Activated CD8-positive, alpha-beta memory T cell treated with anti-CD3 and anti-CD28 coated beads, Interleukin-2, amount 10 ng/mL, durations not matched to agents 7 days and 5 days (primary cell): ENCODE results near the gene RTN3. TPM values are rescaled to one million over a fixed set of nuclear protein-coding genes. Genes with fewer than 3 reads are reported as not detected.

Source experiments
- ATAC-seq: fragments of 150-1000 bp; cut with Tn5 transposase; one replicate; pipeline ENCODE4 v1.10.0; 2021; ENCODE audit warnings: moderate library complexity
- CTCF ChIA-PET: fragments of 350-600 bp; sonication (Branson Sonifier 250); formaldehyde crosslinking; loops from one replicate; lab custom pipeline; 2021; ENCODE audit warnings: antibody characterized with exemption; lab: Charles Lee
- DNase-seq: peaks from one replicate; pipeline ENCODE4 v3.0.0-alpha.2; 2020
- H3K27ac Mint-ChIP-seq: one replicate; pipeline ENCODE4 v1.8.0; 2021; ENCODE audit warnings: mild to moderate bottlenecking, mixed read lengths
- H3K27me3 Mint-ChIP-seq: one replicate; pipeline ENCODE4 v1.8.0; 2021; ENCODE audit warnings: mixed read lengths
- H3K36me3 Mint-ChIP-seq: one replicate; pipeline ENCODE4 v1.8.0; 2021; ENCODE audit warnings: mild to moderate bottlenecking, mixed read lengths
- H3K4me1 Mint-ChIP-seq: one replicate; pipeline ENCODE4 v1.8.0; 2021; ENCODE audit warnings: mixed read lengths
- H3K4me3 Mint-ChIP-seq: one replicate; pipeline ENCODE4 v1.8.0; 2021; ENCODE audit warnings: mild to moderate bottlenecking, moderate library complexity, mixed read lengths
- H3K9me3 Mint-ChIP-seq: one replicate; pipeline ENCODE4 v1.8.0; 2022; ENCODE audit warnings: low read depth, mixed read lengths
- total RNA-seq, 2 experiments: library from RNA; stranded (reverse); gene quantifications; one replicate each; pipeline ENCODE4 v1.2.3, GENCODE V29; 2021

RTN3 gene
- total RNA-seq, 2 experiments from 2014 or later: 55.8 to 64.1 TPM

DNA sequence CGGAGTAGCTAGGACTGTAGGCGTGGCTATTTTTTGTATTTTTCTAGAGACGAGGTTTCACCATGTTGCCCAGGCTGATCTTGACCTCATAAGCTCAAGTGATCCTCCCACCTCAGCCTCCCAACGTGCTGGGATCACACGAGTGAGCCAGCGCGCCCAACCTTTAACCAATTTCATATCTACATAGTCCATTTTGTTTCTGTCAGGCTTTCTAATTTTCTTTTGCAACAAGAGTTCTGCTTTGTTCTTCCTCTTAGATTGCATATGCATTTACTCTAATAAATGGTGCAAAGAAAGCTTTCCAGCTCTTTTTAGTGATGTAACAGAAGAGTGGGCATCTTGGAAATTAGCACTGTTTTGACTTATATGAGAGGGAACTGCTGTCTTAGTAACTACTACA is 13.3 kb downstream of the RTN3 start:
- CTCF ChIA-PET: interaction anchor here (0.7 to 0.8 kb wide), 2 partner anchors 42 to 45 kb away, joined by 3 to 4 read pairs; no protein-coding TSS in a partner anchor
- no peak for DNase-seq
- H3K4me3 Mint-ChIP-seq: no peak overlapping the region
- ATAC-seq: no peak
- no peak overlapping the region for H3K27ac Mint-ChIP-seq
- peaks cover 2% of the 10 kb centered on the region for H3K4me1 Mint-ChIP-seq
- no peaks in the 10 kb centered on the region for H3K9me3 Mint-ChIP-seq
- H3K27me3 Mint-ChIP-seq: no peaks in the 10 kb centered on the region
- no peaks in the 10 kb centered on the region for H3K36me3 Mint-ChIP-seq

DNA sequence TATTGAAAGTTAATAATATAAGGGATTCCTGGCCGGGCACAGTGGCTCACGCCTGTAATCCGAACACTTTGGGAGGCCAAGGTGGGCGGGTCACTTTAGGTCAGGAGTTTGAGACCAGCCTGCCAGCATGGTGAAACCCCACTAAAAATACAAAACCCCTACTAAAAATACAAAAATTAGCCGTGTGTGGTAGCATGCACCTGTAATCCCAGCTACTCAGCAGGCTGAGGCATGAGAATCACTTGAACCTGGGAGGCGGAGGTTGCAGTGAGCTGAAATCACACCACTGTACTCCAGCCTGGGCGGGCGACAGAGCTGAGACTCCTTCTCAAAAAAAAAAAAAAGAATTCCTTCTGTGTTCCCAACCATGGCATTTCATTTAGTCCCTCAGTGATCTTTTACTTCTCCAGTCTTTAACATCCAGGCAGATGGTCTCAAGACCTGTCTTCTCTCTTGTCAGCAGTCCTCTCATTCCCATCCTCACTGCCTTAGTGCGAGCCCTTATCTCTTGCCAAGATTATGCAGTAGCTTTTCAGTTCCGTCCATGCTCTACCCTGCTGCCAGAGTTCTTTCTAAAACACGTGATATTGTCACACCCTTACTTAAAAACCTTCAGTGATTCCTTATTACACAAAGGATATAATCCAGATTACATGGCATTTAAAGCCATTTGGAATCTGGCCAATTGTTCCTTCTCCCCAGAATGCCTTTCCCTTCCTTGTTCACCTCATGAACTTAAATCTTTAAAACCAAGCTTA is 17.9 kb downstream of the RTN3 start:
- peaks cover 2% of the 10 kb centered on the region for H3K36me3 Mint-ChIP-seq
- H3K27ac Mint-ChIP-seq: no peak overlapping the region
- CTCF ChIA-PET: interaction anchor here (0.9 to 1.5 kb wide), 4 partner anchors 16 to 39 kb away, joined by 3 read pairs; no protein-coding TSS in a partner anchor
- H3K4me1 Mint-ChIP-seq: no peaks in the 10 kb centered on the region
- no peak overlapping the region for H3K4me3 Mint-ChIP-seq
- H3K9me3 Mint-ChIP-seq: no peaks in the 10 kb centered on the region
- H3K27me3 Mint-ChIP-seq: no peaks in the 10 kb centered on the region
- DNase-seq (no peak), ATAC-seq (no peak)

DNA sequence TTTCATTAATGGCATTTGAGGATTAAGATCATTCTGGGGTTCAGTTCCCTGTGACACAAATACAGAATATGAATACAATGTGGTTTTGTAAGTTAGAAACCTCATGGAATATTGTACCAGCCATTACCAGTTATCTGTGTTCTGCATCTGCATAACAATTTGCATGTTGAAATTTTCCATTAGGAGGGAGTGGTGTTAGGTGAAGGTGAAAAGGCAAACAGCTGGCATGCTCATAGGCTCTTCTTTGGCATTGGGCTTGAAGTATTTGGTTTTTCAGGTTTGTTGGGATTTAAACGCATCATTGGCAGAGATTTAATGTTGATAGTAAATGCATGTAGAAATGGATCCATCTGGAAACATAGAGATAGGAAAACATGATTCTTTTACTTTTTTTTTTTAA is 18.6 kb downstream of the RTN3 start:
- ATAC-seq: no peak
- H3K36me3 Mint-ChIP-seq: peaks cover 2% of the 10 kb centered on the region
- DNase-seq: no peak
- H3K4me3 Mint-ChIP-seq: no peak overlapping the region
- H3K4me1 Mint-ChIP-seq: no peaks in the 10 kb centered on the region
- CTCF ChIA-PET: interaction anchor here (1.1 kb wide), 1 partner anchor 39 kb away, joined by 3 read pairs; no protein-coding TSS in a partner anchor
- no peaks in the 10 kb centered on the region for H3K9me3 Mint-ChIP-seq
- no peak overlapping the region for H3K27ac Mint-ChIP-seq
- H3K27me3 Mint-ChIP-seq: no peaks in the 10 kb centered on the region

DNA sequence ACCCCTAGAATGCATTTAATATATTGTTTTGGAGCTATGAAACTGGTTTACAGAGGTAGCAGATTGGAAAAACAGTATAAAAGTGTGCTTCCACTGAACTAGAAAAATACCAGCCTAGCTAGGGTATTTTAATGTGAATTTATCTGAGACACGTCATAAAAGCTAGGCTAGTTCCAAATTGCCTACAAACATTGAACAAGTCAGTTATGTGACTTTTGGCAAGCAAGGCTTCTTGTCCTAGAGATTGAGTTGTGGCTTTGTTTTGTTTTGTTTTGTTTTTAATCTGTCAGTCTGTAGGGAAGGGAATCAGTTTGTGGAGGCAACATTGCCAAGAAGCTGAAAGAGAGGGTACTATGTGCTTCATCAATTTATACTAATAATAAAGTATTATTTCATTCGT is 24.2 kb downstream of the RTN3 start:
- DNase-seq (no peak), ATAC-seq (no peak)
- Mint-ChIP-seq H3K9me3 (no peaks in the 10 kb centered on the region), H3K4me3 (no peak overlapping the region), H3K27ac (no peak overlapping the region), H3K4me1 (no peaks in the 10 kb centered on the region), H3K27me3 (no peaks in the 10 kb centered on the region), H3K36me3 (peaks cover 2% of the 10 kb centered on the region)
- CTCF ChIA-PET: interaction anchor here (1.5 kb wide), 1 partner anchor 18 kb away, joined by 4 read pairs; no protein-coding TSS in a partner anchor

DNA sequence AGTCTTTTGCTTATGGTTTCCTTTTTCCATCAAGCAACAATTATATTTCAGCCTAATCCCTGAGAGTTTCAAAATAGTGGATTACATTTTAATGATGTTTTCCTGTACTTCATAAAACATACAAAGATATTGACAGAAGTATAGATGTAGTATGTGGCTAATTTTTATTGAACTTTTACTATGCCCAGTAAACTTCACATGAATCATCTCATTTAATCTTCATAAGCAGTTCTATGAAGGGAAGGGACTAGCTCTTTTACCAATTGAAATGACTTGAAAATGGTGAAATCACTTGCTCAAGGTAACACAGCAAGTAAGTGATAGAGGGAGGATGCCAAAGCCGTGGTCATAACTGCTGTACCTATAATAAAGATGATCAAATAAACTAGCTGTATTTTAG is 27.5 kb downstream of the RTN3 start:
- Mint-ChIP-seq H3K4me1 (no peaks in the 10 kb centered on the region), H3K4me3 (no peak overlapping the region), H3K36me3 (no peaks in the 10 kb centered on the region), H3K27me3 (no peaks in the 10 kb centered on the region), H3K27ac (no peak overlapping the region), H3K9me3 (no peaks in the 10 kb centered on the region)
- no peak for DNase-seq
- CTCF ChIA-PET: interaction anchor here (1.8 kb wide), 1 partner anchor 27 kb away, joined by 6 read pairs; the partner anchor contains the start of gene RTN3
- ATAC-seq: no peak

DNA sequence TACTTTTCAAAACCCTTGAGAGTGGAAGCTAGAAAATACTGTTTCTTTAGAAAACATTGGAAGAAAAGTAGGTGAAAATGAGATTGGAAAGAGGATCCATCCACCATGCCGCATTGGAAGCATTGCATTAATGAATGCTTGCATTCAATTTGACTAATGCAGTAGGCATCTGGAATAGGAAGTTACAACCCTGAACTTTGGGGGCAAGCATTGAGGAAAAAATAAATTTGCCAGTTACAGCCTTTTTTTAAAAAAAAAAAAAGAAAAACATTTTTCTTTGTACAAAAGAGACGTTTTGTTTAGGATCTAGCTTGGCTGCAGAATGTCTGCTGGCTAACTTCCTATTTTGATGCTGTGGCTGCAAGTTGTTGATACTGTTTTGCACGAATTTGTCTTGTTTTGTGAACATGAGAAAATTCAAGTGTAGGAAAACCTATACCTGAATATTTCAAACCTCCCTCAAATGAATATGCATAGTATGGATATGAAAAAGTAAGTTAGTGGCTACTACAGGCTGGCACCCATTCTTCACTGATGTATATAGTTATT is 28.1 kb downstream of the RTN3 start:
- no peaks in the 10 kb centered on the region for H3K27me3 Mint-ChIP-seq
- no peak overlapping the region for H3K4me3 Mint-ChIP-seq
- no peaks in the 10 kb centered on the region for H3K4me1 Mint-ChIP-seq
- DNase-seq (no peak), ATAC-seq (no peak)
- H3K9me3 Mint-ChIP-seq: no peaks in the 10 kb centered on the region
- H3K27ac Mint-ChIP-seq: no peak overlapping the region
- CTCF ChIA-PET: no interaction called here
- no peaks in the 10 kb centered on the region for H3K36me3 Mint-ChIP-seq

DNA sequence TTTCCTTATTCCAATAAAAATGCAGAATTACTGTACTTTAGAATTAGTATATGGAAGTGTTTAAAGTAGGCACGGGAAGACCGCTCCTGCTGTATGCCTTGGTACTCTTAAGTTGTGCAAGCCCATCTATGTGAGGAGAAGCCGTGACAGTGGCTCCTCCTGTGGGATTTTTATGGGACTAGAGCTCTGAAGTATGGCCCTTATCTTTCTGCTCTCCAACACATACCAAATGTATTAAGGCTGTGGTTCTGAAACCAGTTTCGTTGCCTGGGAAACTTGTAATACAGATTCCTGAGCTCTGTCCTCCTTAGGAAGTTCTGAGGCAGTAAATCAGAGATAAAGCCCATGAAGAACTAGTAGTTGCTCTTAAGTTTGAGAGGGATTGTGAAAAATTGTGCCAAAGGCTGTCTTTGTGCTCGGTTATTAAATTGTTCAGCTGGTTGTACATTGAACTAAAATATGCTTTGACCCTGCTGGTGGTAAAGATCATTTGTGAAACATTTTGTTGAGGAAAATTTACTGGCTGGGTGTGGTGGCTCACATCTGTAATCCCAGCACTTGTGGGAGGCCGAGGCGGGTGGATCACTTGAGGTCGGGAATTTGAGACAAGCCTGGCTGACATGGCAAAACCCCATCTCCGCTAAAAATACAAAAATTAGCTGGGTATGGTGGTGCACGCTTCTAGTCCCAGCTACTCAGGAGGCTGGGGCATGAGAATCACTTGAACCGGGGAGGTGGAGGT is 29.3 kb downstream of the RTN3 start:
- Mint-ChIP-seq H3K36me3 (no peaks in the 10 kb centered on the region), H3K27me3 (no peaks in the 10 kb centered on the region), H3K4me1 (no peaks in the 10 kb centered on the region), H3K27ac (no peak overlapping the region), H3K9me3 (no peaks in the 10 kb centered on the region), H3K4me3 (no peak overlapping the region)
- ATAC-seq (no peak), DNase-seq (no peak)
- CTCF ChIA-PET: no interaction called here

DNA sequence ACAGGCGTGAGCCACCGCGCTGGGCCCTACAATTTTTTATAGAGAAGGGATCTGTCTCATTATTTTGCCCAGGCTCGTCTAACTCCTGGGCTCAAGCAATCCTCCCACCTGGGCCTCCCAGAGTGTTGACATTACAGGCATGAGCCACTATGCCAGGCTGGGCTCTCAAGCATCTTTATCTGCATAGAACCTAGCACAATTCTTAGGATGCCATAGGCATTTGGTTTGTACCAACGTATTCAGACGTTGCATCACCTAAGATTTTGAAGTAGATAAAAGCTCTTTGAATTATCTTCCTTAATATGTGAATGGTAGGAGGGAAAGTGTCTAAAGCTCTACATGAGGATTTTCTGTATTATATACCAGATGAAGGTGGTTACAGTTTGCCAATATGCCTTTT is 30.5 kb downstream of the RTN3 start:
- CTCF ChIA-PET: interaction anchor here (1.1 kb wide), 1 partner anchor 232 kb away, joined by 4 read pairs; no protein-coding TSS in a partner anchor
- Mint-ChIP-seq H3K4me3 (no peak overlapping the region), H3K9me3 (no peaks in the 10 kb centered on the region), H3K4me1 (no peaks in the 10 kb centered on the region), H3K27ac (no peak overlapping the region), H3K36me3 (no peaks in the 10 kb centered on the region), H3K27me3 (no peaks in the 10 kb centered on the region)
- DNase-seq (no peak), ATAC-seq (no peak)

DNA sequence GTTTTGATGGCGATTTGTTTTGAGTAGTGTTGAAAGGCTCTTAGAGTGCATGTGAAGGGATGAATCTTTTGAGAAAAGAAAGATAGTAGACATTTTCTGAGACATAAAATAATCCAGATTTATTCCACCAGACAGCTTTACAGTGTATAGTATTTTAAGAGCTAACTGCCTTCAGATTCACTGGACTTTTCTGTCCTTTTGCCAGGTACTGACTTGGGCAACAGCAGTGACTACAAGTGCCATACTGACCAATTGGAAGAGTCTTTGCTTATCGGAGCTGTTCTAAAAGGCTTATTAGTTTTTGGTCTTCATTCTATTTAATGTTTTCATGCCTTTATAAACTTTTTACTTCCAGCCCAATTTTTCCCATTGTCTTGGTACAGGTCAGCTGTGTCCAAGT is 32.5 kb downstream of the RTN3 start:
- Mint-ChIP-seq H3K27me3 (no peaks in the 10 kb centered on the region), H3K36me3 (no peaks in the 10 kb centered on the region), H3K27ac (no peak overlapping the region), H3K4me3 (no peak overlapping the region), H3K9me3 (no peaks in the 10 kb centered on the region), H3K4me1 (no peaks in the 10 kb centered on the region)
- DNase-seq (no peak), ATAC-seq (no peak)
- CTCF ChIA-PET: interaction anchor here (1.3 kb wide), 1 partner anchor 13 kb away, joined by 4 read pairs; no protein-coding TSS in a partner anchor

DNA sequence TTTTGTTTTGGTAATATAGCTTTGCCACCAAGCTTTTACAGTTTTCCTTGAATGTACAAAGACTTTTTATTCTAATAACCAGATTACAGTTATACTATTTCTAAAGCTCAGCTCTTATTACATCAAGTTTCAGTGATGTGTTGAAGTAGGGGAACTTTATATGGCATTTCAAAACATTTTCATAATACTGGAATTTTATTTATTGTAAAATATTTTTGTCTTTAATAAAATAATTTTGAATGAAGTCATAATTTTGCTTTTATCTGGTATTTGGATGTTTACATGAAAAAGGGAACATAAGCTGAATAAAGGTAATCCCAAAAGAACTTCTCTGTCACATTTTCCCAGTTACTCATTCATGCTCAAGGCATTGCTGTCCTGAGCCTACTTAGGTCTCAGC is 34.7 kb downstream of the RTN3 start:
- Mint-ChIP-seq H3K4me3 (no peak overlapping the region), H3K27ac (no peak overlapping the region), H3K9me3 (no peaks in the 10 kb centered on the region), H3K36me3 (peaks cover 1% of the 10 kb centered on the region), H3K4me1 (no peaks in the 10 kb centered on the region), H3K27me3 (no peaks in the 10 kb centered on the region)
- CTCF ChIA-PET: interaction anchor here (0.6 to 1.7 kb wide), 5 partner anchors 15 to 536 kb away, joined by 3 to 8 read pairs (median 3); no protein-coding TSS in a partner anchor
- DNase-seq: no peak
- no peak for ATAC-seq

DNA sequence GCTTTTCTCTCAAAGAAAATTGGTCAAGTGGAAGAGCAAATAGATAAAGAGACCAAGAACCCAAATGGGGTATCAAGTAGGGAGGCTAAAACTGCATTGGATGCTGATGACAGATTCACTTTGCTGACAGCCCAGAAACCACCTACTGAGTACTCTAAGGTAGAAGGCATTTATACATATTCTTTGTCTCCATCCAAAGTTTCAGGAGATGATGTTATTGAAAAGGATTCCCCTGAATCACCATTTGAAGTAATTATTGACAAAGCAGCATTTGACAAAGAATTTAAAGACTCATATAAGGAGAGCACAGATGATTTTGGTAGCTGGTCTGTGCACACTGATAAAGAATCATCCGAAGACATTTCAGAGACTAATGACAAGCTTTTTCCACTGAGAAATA is 37.7 kb downstream of the RTN3 start:
- Mint-ChIP-seq H3K9me3 (no peaks in the 10 kb centered on the region), H3K4me3 (no peak overlapping the region), H3K4me1 (no peaks in the 10 kb centered on the region), H3K27ac (no peak overlapping the region), H3K36me3 (peaks cover 1% of the 10 kb centered on the region), H3K27me3 (no peaks in the 10 kb centered on the region)
- ATAC-seq (no peak), DNase-seq (no peak)
- CTCF ChIA-PET: no interaction called here

DNA sequence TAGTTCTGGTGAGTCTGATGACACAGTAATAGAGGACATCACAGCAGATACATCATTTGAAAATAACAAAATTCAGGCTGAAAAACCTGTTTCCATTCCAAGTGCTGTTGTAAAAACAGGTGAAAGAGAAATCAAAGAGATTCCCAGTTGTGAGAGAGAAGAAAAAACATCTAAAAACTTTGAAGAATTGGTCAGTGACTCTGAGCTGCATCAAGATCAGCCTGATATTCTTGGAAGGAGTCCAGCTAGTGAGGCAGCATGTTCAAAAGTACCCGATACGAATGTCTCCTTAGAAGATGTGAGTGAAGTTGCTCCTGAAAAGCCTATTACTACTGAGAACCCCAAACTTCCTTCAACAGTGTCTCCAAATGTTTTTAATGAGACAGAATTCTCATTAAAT is 38.7 kb downstream of the RTN3 start:
- no peak overlapping the region for H3K4me3 Mint-ChIP-seq

DNA sequence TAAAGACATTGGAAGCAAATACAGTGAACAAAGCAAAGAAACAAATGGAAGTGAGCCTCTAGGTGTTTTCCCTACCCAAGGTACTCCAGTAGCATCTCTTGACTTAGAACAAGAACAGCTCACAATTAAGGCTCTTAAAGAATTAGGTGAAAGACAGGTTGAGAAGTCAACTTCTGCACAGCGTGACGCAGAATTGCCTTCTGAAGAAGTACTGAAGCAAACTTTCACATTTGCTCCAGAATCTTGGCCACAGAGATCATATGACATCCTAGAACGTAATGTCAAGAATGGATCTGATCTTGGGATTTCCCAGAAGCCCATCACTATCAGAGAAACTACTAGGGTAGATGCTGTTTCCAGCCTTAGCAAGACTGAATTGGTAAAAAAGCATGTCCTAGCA is 39.3 kb downstream of the RTN3 start:
- Mint-ChIP-seq H3K36me3 (peaks cover 1% of the 10 kb centered on the region), H3K27me3 (no peaks in the 10 kb centered on the region), H3K27ac (no peak overlapping the region), H3K4me1 (no peaks in the 10 kb centered on the region), H3K4me3 (no peak overlapping the region), H3K9me3 (no peaks in the 10 kb centered on the region)
- CTCF ChIA-PET: no interaction called here
- no peak for ATAC-seq
- no peak for DNase-seq

More for the DNA sequence above, 38.7 kb downstream of the RTN3 start:
- no peak overlapping the region for H3K27ac Mint-ChIP-seq
- H3K4me1 Mint-ChIP-seq: no peaks in the 10 kb centered on the region
- DNase-seq: no peak
- CTCF ChIA-PET: no interaction called here
- peaks cover 1% of the 10 kb centered on the region for H3K36me3 Mint-ChIP-seq
- no peaks in the 10 kb centered on the region for H3K27me3 Mint-ChIP-seq
- no peaks in the 10 kb centered on the region for H3K9me3 Mint-ChIP-seq
- ATAC-seq: no peak
